Measurements from ENCODE around the gene TBCB.

DNA sequence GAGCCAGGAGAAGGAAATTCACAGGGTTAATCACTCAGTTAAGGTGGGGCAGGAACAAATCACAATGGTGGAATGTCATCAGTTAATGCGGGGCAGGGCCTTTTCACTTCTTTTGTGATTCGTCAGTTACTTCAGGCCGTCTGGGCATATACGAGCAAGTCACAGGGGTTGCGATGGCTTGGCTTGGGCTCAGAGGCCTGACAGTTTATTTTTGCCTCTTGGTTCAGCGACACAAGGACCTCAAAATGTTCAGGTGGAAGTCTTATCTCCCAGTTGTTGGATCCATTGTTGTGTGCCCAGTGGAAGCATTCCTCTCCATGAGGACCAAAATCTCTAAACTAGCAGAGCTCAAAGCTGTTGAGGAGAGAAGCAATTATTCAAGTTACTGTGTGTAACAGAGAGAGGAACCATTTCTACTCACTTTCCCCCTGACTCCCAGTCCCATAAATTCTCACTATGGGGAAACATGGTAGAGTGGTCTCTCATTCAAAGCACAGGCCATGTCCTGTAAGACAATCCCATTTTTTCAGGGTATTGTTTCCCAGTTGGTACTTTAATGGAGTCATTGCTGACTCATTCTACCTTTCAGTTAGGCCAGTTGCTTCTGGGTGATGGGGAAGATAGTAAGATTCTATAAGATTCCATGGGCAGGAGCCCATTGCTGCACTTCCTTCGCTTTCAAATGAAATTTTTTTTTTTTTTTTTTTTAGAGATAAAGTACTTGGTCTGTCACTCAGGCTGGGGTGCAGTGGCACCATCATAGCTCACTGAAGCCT, 45.7 kb downstream of the TBCB start:
- no peak for TF ChIP-seq POLR2A (IDR thresholded peaks at IDR 0.05)
- TF ChIP-seq, protein P1, sequence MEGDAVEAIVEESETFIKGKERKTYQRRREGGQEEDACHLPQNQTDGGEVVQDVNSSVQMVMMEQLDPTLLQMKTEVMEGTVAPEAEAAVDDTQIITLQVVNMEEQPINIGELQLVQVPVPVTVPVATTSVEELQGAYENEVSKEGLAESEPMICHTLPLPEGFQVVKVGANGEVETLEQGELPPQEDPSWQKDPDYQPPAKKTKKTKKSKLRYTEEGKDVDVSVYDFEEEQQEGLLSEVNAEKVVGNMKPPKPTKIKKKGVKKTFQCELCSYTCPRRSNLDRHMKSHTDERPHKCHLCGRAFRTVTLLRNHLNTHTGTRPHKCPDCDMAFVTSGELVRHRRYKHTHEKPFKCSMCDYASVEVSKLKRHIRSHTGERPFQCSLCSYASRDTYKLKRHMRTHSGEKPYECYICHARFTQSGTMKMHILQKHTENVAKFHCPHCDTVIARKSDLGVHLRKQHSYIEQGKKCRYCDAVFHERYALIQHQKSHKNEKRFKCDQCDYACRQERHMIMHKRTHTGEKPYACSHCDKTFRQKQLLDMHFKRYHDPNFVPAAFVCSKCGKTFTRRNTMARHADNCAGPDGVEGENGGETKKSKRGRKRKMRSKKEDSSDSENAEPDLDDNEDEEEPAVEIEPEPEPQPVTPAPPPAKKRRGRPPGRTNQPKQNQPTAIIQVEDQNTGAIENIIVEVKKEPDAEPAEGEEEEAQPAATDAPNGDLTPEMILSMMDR (IDR thresholded peaks at IDR 0.05): no peak

All from uterus (tissue), 2 donors.